HG03460 (cell line): Measurements from ENCODE around the gene FAM3C.

Experiments
- ATAC-seq: cut with Tn5 transposase; IDR thresholded peaks from one replicate; pipeline ENCODE4 v1.9.1; 2021; ENCODE audit not compliant: unreplicated experiment

The FAM3C gene

DNA sequence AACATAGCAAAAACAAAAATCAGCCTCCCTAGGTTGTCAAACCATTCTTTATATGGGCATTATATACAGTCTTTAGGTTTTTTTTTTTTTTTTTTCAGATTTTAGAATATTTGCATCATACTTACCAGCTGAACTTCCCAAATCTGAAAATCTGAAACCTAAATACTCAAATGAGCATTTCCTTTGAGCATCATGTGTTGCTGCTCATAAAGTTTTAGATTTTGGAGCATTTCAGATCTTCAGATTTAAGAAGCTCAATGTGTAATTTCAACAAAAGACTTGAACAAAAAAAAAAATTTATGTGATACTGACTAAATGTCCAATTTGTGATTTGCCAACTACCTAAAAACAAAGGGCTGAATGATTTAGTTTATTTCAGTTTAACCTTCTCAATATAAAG is 13.6 kb downstream of the FAM3C start:
- no peak for ATAC-seq

- ATAC-seq, result no peak
Measured at GRCh38 chr7:121379930-121380329, 16.2 kb downstream of the FAM3C start.

DNA sequence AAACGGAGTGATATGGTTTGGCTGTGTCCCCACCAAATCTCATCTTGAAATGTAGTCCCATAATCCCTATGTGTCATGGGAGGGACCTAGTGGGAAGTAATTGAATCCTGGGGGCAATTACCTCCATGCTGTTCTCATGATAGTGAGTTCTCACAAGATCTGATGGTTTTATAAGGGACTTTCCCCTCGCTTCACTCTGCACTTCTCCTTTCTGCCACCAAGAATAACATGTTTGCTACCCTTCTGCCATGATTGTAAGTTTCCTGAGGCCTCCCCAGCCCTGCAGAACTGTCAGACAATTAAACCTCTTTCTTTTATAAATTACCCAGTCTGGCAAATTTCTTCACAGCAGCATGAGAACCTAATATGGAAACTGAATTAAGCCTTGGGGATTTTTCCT is 19.1 kb downstream of the FAM3C start:
- ATAC-seq, result no peak

GRCh38 chr7:121373177-121373576 is 22.9 kb downstream of the FAM3C start:
- no peak for ATAC-seq

DNA sequence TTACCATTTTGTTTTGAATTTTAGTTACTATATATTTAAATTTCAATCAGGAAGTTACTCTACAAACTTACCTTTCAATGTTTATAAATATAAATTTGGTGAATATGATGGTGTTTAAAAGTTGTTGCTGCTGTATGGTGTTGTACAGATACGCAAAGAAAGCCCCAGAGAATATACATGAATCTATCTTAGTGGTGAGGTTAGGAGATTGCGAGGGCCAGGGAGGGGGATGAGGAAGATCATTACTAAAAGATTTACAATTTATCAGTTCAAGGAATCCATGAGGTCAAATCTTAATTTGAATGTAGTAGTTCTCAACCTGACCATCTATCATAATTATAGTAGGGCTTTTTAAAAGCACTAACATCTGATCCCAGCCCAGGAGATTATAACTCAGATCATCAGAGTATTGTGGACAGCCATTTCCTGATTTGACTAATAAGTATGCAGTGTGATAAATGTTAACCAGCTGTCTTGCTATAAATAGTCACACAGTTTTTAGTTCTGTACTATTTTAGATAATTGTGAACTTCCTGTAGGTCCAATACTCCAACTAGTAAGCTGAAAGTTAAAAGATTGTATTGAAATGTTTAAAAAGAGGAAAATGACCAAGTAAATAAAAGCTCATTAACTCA is 23.6 kb downstream of the FAM3C start:
- ATAC-seq, result peak; percentile 87

- no peak for ATAC-seq
Measured at GRCh38 chr7:121371883-121372282, 24.2 kb downstream of the FAM3C start.

- no peak for ATAC-seq
Measured at GRCh38 chr7:121371367-121371766, 24.7 kb downstream of the FAM3C start.

DNA sequence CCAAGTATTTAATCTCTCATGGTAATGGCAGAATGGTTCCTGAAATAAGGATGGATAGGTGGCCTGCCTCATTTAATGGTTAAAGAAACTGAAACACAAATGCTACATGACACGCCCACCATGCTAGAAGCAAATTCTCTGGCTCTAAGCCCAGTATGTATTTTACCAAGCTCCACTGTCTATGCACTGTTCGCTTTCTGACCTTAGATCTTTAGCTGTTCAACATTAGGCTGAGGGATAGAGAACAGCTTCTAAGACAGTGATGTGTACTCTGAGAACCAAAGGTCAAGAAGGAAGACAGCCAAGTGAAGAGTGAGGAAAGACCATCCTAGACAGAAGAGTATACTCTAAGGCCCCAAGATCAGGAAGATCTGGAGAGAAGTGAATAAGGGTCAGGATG is 26.6 kb downstream of the FAM3C start:
- peak; percentile 53 for ATAC-seq

GRCh38 chr7:121366852-121367431 is 29.2 kb downstream of the FAM3C start:
- no peak for ATAC-seq

DNA sequence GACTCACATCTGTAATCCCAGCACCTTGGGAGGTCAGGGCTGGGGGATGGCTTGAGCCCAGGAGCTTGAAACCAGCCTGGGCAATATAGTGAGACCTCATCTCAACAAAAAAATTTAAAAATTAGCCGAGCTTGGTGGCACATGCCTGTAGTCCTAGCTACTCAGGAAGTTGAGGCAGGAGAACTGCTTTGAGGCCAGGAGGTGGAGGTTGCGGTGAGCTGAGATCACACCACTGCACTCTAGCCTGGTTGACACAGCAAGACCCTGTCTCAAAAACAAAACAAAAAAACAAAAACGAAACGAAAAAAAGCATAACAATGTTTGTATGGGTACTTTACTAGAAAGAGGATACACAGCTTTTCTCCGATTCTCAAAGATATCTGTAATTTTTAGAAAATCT is 35.5 kb downstream of the FAM3C start:
- ATAC-seq, result no peak

- ATAC-seq, result no peak
Measured at GRCh38 chr7:121355574-121355973, 40.5 kb downstream of the FAM3C start.

DNA sequence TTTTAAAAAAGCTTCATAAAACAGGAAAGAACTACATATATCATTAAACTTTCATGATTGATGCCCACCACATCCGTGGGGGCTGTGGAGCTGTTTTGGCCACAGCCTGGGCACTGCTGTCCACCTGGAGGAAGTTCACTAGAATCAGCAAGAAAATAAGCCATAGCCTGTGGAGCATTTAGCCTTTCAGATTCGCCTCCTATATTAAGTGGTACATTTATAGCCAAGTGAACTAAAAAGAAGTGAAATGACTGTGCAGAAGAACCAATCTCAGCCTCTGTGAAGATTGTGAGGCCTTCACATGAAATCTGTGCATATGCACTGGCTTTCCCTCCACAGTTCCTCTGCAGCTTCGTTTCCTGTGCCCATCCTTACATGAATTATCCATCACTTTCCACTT is 43.8 kb downstream of the FAM3C start:
- no peak for ATAC-seq

GRCh38 chr7:121351682-121352081 is 44.4 kb downstream of the FAM3C start:
- no peak for ATAC-seq

- ATAC-seq, result no peak
Measured at GRCh38 chr7:121344497-121344896, 51.6 kb downstream of the FAM3C start.

- no peak for ATAC-seq
Measured at GRCh38 chr7:121344093-121344492, 52.0 kb downstream of the FAM3C start.

GRCh38 chr7:121343302-121343701 is 52.8 kb downstream of the FAM3C start:
- ATAC-seq, result no peak

GRCh38 chr7:121342631-121343030 is 53.5 kb downstream of the FAM3C start:
- ATAC-seq, result no peak

DNA sequence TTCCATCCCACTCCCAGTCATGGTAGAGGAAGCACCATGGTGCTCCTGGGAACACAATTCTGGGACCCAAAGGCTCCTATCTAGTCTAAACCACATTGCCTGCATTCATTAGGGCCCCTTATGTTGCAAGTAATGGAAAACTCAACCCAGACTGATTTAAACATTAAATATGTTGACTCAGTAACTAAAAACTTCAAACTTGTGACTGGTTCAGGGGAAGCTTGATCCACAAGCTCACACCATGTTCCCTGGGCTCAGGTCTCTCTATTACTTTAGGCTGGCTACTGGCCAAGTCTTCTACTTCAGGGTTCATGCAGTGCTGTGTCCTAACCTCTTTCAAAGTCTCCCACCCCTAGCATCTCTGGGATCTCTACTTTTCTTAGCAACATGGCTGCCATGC is 54.2 kb downstream of the FAM3C start:
- no peak for ATAC-seq

DNA sequence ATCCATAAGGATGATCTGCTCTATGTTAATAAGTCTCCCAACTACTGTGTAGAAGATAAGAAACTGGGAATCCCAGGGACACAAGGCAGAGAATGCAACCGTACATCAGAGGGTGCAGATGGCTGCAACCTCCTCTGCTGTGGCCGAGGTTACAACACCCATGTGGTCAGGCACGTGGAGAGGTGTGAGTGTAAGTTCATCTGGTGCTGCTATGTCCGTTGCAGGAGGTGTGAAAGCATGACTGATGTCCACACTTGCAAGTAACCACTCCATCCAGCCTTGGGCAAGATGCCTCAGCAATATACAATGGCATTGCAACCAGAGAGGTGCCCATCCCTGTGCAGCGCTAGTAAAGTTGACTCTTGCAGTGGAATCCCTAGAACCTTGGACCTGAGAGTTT is 57.0 kb downstream of the FAM3C start:
- ATAC-seq, result no peak

DNA sequence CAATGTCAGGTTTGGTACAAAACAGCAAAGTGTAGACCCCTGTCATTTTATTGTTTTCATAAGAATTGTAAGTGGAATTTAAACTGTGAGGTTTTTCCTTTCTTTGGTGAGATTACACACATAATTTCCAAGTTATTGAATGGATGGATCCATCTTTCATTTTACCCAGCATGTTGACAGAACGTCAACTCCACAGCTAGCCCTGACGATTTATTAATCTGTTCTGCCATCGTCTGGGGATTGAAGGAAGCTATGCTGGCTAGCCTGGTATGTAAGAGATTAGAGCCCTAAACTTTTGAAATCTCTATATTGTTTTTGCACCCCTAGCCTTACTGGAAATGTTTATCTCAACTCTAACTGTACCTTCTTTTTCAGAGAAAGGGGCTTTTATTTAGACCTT is 58.7 kb downstream of the FAM3C start:
- no peak for ATAC-seq

- ATAC-seq, result no peak
Measured at GRCh38 chr7:121336579-121336978, 59.5 kb downstream of the FAM3C start.

DNA sequence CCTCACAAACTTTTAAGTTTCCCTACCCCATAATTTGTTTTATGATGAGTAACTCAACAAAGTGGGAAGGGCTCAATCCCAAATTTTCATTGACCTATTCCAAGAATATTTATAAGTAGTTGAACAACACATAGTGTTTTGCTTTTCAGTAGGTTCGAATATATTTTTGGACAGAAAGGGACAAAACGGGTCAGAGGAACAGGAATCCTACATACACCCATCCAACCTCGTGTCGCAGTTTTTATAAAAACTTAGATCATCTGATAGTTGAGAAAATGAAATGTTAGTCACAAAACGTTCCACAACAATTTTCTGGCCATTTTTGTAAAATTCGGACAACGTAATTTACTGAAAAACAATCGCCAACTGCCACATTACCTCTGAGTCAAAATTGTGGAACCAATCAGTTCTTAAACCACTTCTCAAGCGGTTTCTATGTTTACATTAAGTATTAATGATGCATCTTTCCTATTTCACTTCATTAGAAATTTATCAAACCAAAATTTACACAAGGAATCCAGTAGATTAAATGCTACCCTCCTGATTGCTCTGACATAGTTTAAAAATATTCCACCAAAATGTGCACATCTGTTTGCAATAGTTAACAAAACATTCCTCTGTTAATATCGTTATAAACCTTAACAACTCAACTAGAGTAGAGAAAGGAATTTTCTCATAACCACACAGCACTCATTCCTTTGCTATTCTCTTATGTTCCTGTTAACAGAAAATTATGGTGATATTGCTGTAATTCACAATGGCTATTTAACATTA is 61.0 kb downstream of the FAM3C start:
- ATAC-seq, result no peak
